Hepatocyte (in vitro differentiated cells): ENCODE data around the gene USP49. TPM values are rescaled to one million over a fixed set of nuclear protein-coding genes. Genes with fewer than 3 reads are reported as not detected.

Source experiments
- DNase-seq: peaks from one replicate; pipeline ENCODE4 v3.0.0-alpha.2; 2016; ENCODE audit warnings: low spot score
- H2AFZ ChIP-seq: fragments of 200-600 bp; sonication (generic); 2 replicates; pipeline ENCODE4 v1.6.0; 2016; ENCODE audit warnings: antibody characterized with exemption, mild to moderate bottlenecking
- H3K27ac ChIP-seq: fragments of 200-600 bp; sonication (generic); 2 replicates; pipeline ENCODE4 v1.5.1; 2016; ENCODE audit warnings: mild to moderate bottlenecking
- H3K27me3 ChIP-seq: fragments of 200-600 bp; sonication (generic); 2 replicates; pipeline ENCODE4 v1.6.1; 2016
- H3K36me3 ChIP-seq: fragments of 200-600 bp; sonication (generic); replicated peaks from 2 replicates; pipeline ENCODE4 v1.5.1; 2016; ENCODE audit warnings: low read depth; ENCODE audit not compliant: insufficient read depth
- H3K4me1 ChIP-seq: fragments of 200-600 bp; sonication (generic); 2 replicates; pipeline ENCODE4 v1.5.1; 2016; ENCODE audit warnings: mild to moderate bottlenecking, moderate library complexity; ENCODE audit not compliant: insufficient read depth
- H3K4me2 ChIP-seq: fragments of 200-600 bp; sonication (generic); 2 replicates; pipeline ENCODE4 v1.6.0; 2016
- H3K4me3 ChIP-seq: fragments of 200-600 bp; sonication (generic); 2 replicates; pipeline ENCODE4 v1.5.1; 2016; ENCODE audit warnings: mild to moderate bottlenecking
- H3K79me2 ChIP-seq: fragments of 200-600 bp; sonication (generic); 2 replicates; pipeline ENCODE4 v1.6.0; 2017; ENCODE audit warnings: mild to moderate bottlenecking
- H3K9me2 ChIP-seq: fragments of 200-600 bp; sonication (generic); replicated peaks from 2 replicates; pipeline ENCODE4 v1.6.0; 2017; ENCODE audit warnings: mild to moderate bottlenecking; ENCODE audit not compliant: insufficient read depth
- H3K9me3 ChIP-seq: fragments of 200-600 bp; sonication (generic); 2 replicates; pipeline ENCODE4 v1.5.1; 2016; ENCODE audit warnings: low read depth, mild to moderate bottlenecking
- H4K20me1 ChIP-seq: fragments of 200-600 bp; sonication (generic); 2 replicates; pipeline ENCODE4 v1.6.0; 2016; ENCODE audit warnings: mild to moderate bottlenecking; ENCODE audit not compliant: insufficient read depth, poor library complexity, severe bottlenecking
- EZH2 ChIP-seq: fragments of 200-600 bp; sonication (generic); IDR thresholded peaks from 2 replicates; pipeline ENCODE4 v1.6.1; 2016; ENCODE audit warnings: antibody characterized with exemption, mild to moderate bottlenecking, borderline replicate concordance
- EZH2phosphoT487 ChIP-seq: fragments of 200-600 bp; sonication (generic); IDR thresholded peaks from one replicate; pipeline ENCODE4 v1.6.1; 2018; ENCODE audit warnings: antibody characterized with exemption, mild to moderate bottlenecking, low read depth, moderate library complexity; ENCODE audit not compliant: unreplicated experiment, severe bottlenecking
- WGBS: methylation state at CpG from one replicate; pipeline ENCODE4 v1.1.6; 2016; ENCODE audit warnings: low lambda C conversion rate; ENCODE audit errors: missing lambda C conversion rate; 5-methylcytosine and 5-hydroxymethylcytosine counted together
- polyA plus RNA-seq: library from polyadenylated mRNA; unstranded; fragments of >200 nt; fragmentation: Nextera tagmentation; extraction: Ambion mirVana; gene quantifications from 2 replicates; pipeline ENCODE4 v1.2.1, GENCODE V29; 2016
- total RNA-seq: library from RNA; depleted of rRNA; stranded (reverse); fragments of >200 nt; gene quantifications from 2 replicates; pipeline ENCODE4 v1.2.3, GENCODE V29; 2014
- TF ChIP-seq, protein P1 (sequence below): fragments of 200-600 bp; sonication (generic); IDR thresholded peaks from 2 replicates; pipeline ENCODE4 v1.5.1; 2016; ENCODE audit warnings: antibody characterized with exemption, mild to moderate bottlenecking; ENCODE audit not compliant: poor library complexity

The USP49 gene
- total and polyA plus RNA-seq, 2 experiments from 2014 or later = 1.0 to 2.4 TPM

DNA sequence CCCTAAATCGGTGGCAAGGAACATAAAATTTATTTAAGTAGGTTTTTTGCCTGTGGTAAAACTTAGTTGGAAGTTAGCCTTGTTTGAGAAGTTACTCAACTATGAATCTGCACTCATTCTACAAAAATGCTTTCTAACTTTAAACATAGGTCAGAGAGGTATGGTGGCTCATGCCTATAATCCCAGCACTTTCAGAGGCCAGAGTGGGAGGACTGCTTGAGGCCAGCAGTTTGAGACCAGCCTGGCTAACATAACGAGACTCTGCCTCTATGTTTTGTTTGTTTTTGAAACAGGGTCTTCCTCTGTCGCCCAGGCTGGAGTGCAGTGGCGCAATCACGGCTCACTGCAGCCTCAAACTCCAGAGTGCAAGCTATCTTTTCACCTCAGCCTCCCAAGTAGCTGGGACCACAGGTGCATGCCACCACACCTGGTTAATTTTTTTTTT lies 16.2 kb downstream of the USP49 start:
- H3K27me3 ChIP-seq = no peaks in the 10 kb centered on the region
- TF ChIP-seq, protein P1, sequence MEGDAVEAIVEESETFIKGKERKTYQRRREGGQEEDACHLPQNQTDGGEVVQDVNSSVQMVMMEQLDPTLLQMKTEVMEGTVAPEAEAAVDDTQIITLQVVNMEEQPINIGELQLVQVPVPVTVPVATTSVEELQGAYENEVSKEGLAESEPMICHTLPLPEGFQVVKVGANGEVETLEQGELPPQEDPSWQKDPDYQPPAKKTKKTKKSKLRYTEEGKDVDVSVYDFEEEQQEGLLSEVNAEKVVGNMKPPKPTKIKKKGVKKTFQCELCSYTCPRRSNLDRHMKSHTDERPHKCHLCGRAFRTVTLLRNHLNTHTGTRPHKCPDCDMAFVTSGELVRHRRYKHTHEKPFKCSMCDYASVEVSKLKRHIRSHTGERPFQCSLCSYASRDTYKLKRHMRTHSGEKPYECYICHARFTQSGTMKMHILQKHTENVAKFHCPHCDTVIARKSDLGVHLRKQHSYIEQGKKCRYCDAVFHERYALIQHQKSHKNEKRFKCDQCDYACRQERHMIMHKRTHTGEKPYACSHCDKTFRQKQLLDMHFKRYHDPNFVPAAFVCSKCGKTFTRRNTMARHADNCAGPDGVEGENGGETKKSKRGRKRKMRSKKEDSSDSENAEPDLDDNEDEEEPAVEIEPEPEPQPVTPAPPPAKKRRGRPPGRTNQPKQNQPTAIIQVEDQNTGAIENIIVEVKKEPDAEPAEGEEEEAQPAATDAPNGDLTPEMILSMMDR = no peak
- TF ChIP-seq EZH2 (no peak), EZH2phosphoT487 (no peak)
- H3K9me3 ChIP-seq = no peaks in the 10 kb centered on the region
- no peaks in the 10 kb centered on the region for H3K9me2 ChIP-seq
- H3K27ac ChIP-seq = no peak overlapping the region
- WGBS = 82% methylated on average over 5 of the region's 5 CpGs
- H3K4me1 ChIP-seq = no peaks in the 10 kb centered on the region
- H3K4me2 ChIP-seq = no peak overlapping the region
- DNase-seq = no peak
- H4K20me1 ChIP-seq = no peaks in the 10 kb centered on the region
- no peaks in the 10 kb centered on the region for H3K36me3 ChIP-seq
- H2AFZ ChIP-seq = no peak overlapping the region
- H3K79me2 ChIP-seq = no peaks in the 10 kb centered on the region
- no peak overlapping the region for H3K4me3 ChIP-seq

DNA sequence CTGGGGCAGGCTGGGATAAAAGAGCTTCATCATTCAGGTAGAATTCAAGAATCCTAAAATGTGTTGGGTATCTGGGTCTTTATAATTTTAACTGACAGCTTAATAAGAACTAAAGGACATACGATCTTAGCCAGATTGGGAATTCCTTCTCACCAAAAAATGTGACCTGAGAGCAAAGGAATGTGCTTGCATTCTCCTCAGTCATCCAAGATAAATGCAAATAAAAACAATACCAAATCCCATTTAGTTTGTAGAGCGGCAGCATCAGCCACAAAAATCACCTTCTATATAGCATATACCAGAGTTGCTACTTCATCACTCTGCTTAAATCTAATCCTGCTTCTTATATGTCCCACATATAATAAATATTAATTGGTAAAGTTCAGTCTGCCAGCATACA lies 16.9 kb downstream of the USP49 start:
- WGBS = 82% methylated on average over 2 of the region's 2 CpGs
- Histone ChIP-seq H3K27me3 (no peaks in the 10 kb centered on the region), H2AFZ (no peak overlapping the region), H3K36me3 (no peaks in the 10 kb centered on the region), H3K9me2 (no peaks in the 10 kb centered on the region), H3K4me3 (no peak overlapping the region), H3K4me2 (no peak overlapping the region), H3K79me2 (no peaks in the 10 kb centered on the region), H4K20me1 (no peaks in the 10 kb centered on the region), H3K9me3 (no peaks in the 10 kb centered on the region), H3K27ac (no peak overlapping the region), H3K4me1 (no peaks in the 10 kb centered on the region)
- TF ChIP-seq, protein P1 = no peak
- TF ChIP-seq EZH2 (no peak), EZH2phosphoT487 (no peak)
- no peak for DNase-seq

DNA sequence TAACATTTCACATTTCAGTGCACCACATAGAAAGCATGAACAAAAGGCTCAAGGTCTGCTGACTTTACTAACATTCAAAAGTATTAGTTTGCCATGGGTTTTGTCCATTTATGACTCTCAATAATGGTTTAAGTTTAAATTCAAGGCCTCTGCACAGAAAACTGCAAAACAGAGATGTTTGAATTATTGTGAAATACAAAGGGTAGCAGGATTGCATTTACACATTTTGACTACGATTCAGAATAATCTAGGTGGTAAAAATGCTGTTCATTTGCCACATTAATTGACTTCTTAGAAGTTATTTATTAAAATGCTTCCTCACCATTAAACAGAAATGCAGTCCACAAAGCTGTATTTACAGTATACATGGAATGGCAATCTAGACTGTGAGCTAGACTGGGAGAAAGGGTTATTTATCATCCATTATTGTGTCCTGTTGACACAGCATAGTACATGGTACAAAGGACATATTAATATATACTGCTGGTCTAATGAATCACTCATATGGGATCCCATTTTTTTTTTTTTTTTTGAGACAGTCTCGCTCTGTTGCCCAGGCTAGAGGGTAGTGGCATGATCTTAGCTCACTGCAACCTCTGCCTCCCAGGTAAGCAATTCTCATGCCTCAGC lies 18.0 kb downstream of the USP49 start:
- Histone ChIP-seq H3K27me3 (no peaks in the 10 kb centered on the region), H3K79me2 (no peaks in the 10 kb centered on the region), H3K4me2 (no peak overlapping the region), H4K20me1 (no peaks in the 10 kb centered on the region), H3K27ac (no peak overlapping the region), H3K4me3 (no peak overlapping the region), H3K9me2 (no peaks in the 10 kb centered on the region), H3K36me3 (no peaks in the 10 kb centered on the region), H2AFZ (no peak overlapping the region), H3K9me3 (no peaks in the 10 kb centered on the region), H3K4me1 (no peaks in the 10 kb centered on the region)
- no peak for DNase-seq
- TF ChIP-seq EZH2phosphoT487 = no peak
- TF ChIP-seq, protein P1 = no peak
- TF ChIP-seq EZH2 = no peak
- 97% methylated on average over 2 of the region's 2 CpGs for WGBS
